ENCODE measurements around the gene CLDN6.
A peak's percentile ranks its signal among the peaks of the same experiment; 100 is the strongest.

The CLDN6 gene

GRCh38 chr16:3049921-3050481, 32.0 kb upstream of the CLDN6 start:
- no peak overlapping the region for H3K4me3 ChIP-seq (ENCODE audit: low read depth, low read length)
- TF ChIP-seq CTCF (IDR thresholded peaks at IDR 0.05; ENCODE audit: low read depth, low read length) = no peak

- no peak for TF ChIP-seq CTCF (IDR thresholded peaks at IDR 0.05; ENCODE audit: low read depth, low read length)
- no peak overlapping the region for H3K4me3 ChIP-seq (ENCODE audit: low read depth, low read length)
Measured at GRCh38 chr16:3047387-3047720, 29.4 kb upstream of the CLDN6 start.

- TF ChIP-seq CTCF (IDR thresholded peaks at IDR 0.05; ENCODE audit: low read depth, low read length) = no peak
- no peak overlapping the region for H3K4me3 ChIP-seq (ENCODE audit: low read depth, low read length)
Measured at GRCh38 chr16:3046641-3047386, 28.8 kb upstream of the CLDN6 start.

- no peak for TF ChIP-seq CTCF (IDR thresholded peaks at IDR 0.05; ENCODE audit: low read depth, low read length)
Measured at GRCh38 chr16:3045758-3046640, 28.0 kb upstream of the CLDN6 start, which contains the start of gene MMP25. TSS of gene MMP25 (plus strand) at chr16:3046561. CDS start at chr16:3046918, 357 bp downstream.

GRCh38 chr16:3044708-3045107, 26.7 kb upstream of the CLDN6 start:
- TF ChIP-seq CTCF (IDR thresholded peaks at IDR 0.05; ENCODE audit: low read depth, low read length) = no peak
- H3K4me3 ChIP-seq (ENCODE audit: low read depth, low read length) = no peak overlapping the region

More at GRCh38 chr16:3045758-3046640, 28.0 kb upstream of the CLDN6 start, which contains the start of gene MMP25:
- peak within 1 kb of the TSS; percentile 46 for H3K4me3 ChIP-seq (ENCODE audit: low read depth, low read length)

GRCh38 chr16:3042376-3042775, 24.4 kb upstream of the CLDN6 start:
- H3K4me3 ChIP-seq (ENCODE audit: low read depth, low read length) = no peak overlapping the region
- no peak for TF ChIP-seq CTCF (IDR thresholded peaks at IDR 0.05; ENCODE audit: low read depth, low read length)
